DMS 273 treated with DMSO at 0.1 percent for 48 hours (cell line): ENCODE measurements around the gene COL4A4.
"Not testable (repeated sequence)": the region's sequence is repeated elsewhere in the genome, so short reads cannot be mapped to it uniquely, and the experiment has no call there.

Experiments used
- DNase-seq: peaks from one replicate; lab custom pipeline; 2025; lab: John Stamatoyannopoulos, UW

Gene COL4A4

DNA sequence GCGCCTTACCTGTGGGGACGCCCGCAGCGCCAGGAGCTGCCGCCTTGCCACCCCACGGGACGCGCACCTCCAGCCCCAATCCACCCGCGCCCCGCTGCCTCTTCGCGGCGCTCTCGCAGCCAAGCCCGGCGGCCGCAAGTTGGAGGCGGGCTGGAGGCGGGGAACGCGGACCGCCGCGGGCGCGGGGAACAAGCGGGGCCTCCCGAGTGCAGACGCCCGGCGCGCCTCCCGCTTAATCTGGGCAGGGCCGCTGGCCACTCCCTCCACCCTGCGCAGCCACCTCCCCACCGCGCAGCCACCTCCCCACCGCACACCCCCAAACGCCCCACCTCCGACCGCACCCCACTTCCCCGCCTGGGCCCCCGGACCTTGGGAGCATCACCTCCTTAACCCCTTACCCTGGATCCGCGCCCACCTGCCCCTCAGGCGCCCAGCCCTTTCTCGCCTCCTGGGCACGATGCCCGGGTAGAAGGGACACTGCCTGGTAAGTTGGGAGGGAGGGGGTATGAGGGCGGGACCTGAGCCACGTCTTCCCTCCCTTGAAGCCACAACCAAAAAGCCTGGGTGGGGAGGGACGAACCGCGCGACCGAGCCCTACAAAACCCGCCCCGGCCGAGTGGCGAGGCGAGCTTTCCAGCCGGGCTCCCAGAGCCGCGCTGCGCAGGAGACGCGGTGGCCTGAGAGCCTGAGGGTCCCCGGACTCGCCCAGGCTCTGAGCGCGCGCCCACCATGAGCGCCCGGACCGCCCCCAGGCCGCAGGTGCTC is at the start of gene COL4A4, which contains the start of gene COL4A3:
COL4A4 (minus strand) TSS at position 208 of the 765 bp plus-strand sequence. CDS start 16,722 bp downstream, outside the sequence.
COL4A3 (plus strand) TSS at position 627 of the 765 bp plus-strand sequence; CDS start at position 730, 103 bp downstream.
- peak; percentile 14 for DNase-seq

GRCh38 chr2:227207573-227207972 is 43.6 kb upstream of the COL4A4 start:
- DNase-seq: no peak

DNA sequence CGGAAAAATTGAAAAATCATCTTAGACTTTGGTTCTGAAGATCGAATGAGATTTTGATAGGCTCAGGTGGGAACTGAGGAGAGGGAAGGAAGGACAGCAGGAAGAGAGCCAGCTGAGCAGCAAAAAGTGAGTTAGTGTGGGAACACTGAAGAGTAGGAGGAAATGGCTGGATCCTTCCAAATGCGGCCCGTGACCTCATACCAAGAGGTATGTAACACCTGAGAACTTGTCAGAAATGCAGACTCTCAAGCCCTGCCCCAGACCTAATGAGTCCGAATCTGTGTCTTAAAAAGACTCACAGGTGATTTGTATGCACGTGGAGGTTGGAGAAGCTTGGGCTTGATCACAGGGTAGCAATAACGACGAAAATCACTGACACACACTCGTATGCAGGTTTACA is 42.4 kb upstream of the COL4A4 start:
- DNase-seq: no peak

GRCh38 chr2:227205701-227206100 is 41.7 kb upstream of the COL4A4 start:
- DNase-seq: no peak

DNA sequence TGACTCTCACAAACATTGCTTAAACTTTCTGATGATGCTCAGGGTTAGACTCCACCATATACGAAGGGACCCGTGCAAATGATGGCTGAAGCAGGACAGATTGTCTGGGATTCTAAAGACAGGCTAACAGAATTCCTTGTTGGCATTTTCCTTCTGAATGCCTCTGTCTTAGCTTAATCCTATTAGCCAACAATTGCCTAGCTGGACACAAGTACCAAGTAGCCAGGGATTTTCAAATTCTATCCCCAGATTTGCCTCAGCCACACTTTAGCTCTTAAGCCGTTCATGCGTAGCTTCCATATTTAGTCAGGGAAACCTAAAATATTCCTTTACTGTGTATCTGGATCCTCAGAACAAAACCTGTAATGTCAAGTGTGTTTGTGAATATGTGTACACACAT is 40.4 kb upstream of the COL4A4 start:
- no peak for DNase-seq

DNA sequence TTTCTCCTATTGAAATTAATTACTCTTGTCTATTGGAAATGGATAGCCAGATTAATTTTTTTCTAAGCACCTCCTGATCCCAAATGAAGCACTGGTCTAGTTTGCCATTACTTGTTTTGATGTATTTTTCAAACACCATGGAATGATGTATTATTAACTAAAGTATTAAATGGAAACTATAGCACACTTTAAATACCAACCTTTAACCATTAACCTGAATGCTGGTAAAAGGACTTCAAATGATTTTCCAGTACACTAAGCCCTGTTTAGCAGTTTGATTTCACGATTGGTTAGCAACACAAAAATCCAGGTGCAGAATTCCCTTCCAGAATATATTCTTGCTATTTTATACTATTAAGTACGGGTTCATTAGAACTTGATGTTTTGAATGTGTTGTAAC is 37.8 kb upstream of the COL4A4 start:
- DNase-seq: no peak

DNA sequence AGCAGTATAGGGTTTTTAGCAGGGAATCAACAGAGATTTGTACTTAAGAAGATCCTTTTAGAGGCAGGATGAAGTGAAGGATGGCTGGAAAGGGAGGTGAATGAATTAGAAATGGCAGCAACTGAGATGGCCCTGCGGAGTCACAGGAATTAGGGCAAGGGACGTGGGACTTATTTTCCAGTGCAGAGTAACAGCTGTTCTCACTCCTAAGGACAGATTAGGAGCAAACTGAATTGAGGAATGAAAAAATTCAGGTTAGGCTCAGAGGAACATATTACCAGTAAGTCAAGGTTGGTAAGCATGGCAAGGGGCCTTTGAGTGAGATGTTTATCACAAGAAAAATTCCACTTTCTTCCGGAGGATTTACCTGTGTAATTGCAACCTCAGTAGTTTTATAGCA is 34.9 kb upstream of the COL4A4 start:
- no peak for DNase-seq

- no peak for DNase-seq
Observed at GRCh38 chr2:227194219-227194618, 30.2 kb upstream of the COL4A4 start.

- DNase-seq: no peak
Observed at GRCh38 chr2:227192491-227192890, 28.5 kb upstream of the COL4A4 start.

DNA sequence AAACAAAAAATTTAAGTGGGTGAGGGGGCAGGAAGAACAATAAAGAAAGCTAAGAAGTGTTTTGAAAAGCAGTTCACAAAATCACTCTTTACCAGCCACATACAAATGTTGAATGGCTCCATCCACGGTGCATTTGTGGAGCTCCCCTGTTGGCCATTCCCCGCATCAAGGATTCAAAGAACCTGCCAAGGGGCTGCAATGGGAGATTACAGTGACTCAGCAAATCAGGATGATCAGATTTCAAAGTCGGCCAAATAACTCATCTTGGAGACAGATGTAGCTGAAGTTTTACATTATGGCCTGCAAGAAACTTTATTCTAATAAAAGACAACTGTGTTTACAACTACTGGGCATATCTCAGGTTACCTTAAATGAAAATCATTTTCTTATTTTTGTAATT is 27.4 kb upstream of the COL4A4 start:
- DNase-seq: peak; percentile 93

- no peak for DNase-seq
Observed at GRCh38 chr2:227188292-227188691, 24.3 kb upstream of the COL4A4 start.

GRCh38 chr2:227186751-227187150 is 22.7 kb upstream of the COL4A4 start:
- DNase-seq: no peak

DNA sequence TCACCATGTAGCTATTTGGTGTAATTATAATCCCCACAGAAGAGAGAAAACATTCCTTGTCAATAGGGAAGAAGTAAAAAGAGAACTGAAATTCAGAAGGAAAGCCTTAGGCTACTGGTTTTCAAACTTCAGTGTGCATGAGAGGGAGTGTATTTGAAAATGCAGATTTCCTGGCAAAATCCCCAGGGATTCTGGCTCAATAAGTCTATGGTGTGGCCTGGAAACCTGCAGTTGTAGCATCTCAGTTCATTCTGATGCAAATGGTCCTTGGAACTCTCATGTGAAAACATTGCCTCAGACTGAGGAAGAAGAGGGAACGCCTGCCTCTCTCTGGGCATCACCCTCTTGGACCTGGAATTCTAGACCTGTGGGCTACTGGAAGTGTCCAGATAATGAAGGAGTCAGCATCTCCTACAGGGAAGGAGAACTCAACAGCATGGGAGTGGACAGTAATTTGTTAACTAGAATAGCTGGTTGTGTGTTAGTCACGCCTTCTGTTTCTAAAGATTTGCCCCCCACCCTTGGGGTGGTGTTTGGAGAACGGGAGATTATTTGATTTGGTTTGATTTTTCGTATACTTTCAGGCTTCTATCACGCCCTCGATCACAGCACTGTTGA is 21.7 kb upstream of the COL4A4 start:
- DNase-seq: no peak

- DNase-seq: no peak
Observed at GRCh38 chr2:227183657-227184367, 19.8 kb upstream of the COL4A4 start.

DNA sequence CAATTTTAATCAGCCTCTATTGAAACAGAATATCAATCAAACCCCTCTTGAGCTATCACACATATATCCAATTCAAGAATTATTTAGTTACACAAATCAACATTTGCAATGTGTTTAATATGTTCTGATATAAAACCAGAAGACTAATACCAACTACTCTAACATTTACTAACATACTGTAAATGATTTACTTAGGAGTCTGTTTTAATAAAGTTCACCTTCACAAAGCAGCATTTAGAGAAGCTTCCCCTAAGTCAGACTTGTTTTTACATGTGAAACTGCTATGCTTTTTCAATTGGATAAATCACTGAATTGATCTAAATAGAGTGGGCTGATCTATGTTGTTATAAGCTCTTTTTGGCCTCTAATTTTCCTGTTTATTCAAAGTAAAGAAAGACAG is 18.8 kb upstream of the COL4A4 start:
- DNase-seq: no peak

- no peak for DNase-seq
Observed at GRCh38 chr2:227180770-227181169, 16.8 kb upstream of the COL4A4 start.

- DNase-seq: no peak
Observed at GRCh38 chr2:227179988-227180685, 16.1 kb upstream of the COL4A4 start.

DNA sequence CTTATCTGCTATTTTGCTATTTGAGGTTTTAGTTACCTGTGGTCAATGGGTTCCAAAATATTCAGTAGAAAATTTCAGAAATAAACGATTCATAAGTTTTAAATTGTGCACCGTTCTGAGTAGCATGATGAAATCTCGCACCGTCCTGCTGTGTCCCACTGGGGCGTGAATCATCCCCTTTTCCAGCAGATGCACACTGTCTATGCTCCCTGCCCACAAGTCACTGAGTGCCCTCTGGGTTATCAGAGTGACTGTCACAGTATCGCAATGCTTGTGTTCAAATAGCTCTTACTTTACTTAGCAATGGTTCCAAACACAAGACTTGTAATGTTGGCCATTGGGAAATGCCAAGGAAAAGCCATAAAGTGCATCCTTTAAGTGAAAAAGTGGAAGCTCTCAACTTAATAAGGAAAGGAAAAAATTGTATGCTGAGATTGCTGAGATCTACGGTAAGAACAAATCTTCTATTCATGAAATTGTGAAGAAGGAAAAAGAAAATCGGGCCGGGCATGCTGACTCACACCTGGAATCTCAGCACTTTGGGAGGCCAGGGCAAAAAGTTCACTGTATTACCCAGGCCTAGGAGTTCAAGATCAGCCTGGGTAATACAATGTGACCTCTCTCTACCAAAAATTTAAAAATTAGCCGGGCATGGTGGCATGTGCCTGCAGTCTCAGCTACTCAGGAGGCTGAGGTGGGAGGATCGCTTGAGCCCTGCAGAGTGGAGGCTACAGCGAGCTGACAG is 13.8 kb upstream of the COL4A4 start:
- DNase-seq: no peak

DNA sequence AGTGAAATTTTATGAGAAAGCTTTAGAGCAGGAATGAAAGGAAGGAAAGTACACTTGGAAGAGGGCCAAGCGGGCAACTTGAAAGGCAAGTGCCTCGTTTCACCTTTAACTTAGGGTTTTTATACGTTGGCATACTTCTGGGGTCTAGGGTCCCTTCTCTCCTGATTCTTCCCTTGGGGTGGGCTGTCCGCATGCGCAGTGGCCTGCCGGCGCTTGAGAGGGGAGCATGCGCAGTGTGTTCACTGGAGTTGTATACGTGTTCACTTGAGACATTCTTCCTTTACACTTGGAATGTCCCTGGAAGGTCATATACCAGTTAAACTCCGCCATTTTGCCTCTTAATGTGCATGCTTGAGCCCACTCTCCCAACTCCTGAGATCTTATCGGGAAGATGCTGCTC is 7.8 kb upstream of the COL4A4 start:
- DNase-seq: not testable (repeated sequence)

- DNase-seq: no peak
Observed at GRCh38 chr2:227164763-227165291, 822 bp upstream of the COL4A4 start.

GRCh38 chr2:227163485-227163997 is 464 bp downstream of the COL4A4 start:
- no peak for DNase-seq
